Lower lobe of right lung (tissue), 2 donors: ENCODE results near the gene ZNF467. TPM values are rescaled to one million over a fixed set of nuclear protein-coding genes. Genes with fewer than 3 reads are reported as not detected.

Experiments used
- ATAC-seq, 2 donors: fragments of 200-7000 bp; cut with Tn5 transposase; one replicate each; pipeline ENCODE4 v1.9.1; 2020 to 2022; ENCODE audit warnings: mild to moderate bottlenecking in 2 of 2, moderate library complexity in 2 of 2
- DNase-seq: peaks from one replicate; pipeline ENCODE4 v3.0.0-alpha.2; 2020
- H3K27ac ChIP-seq: fragments of 200-600 bp; one replicate; pipeline ENCODE4 v1.8.0; 2022
- H3K27me3 ChIP-seq: fragments of 200-600 bp; one replicate; pipeline ENCODE4 v1.8.0; 2022; ENCODE audit warnings: low read depth
- H3K36me3 ChIP-seq: fragments of 200-600 bp; one replicate; pipeline ENCODE4 v1.8.0; 2022; ENCODE audit warnings: mild to moderate bottlenecking
- H3K4me1 ChIP-seq: fragments of 200-600 bp; one replicate; pipeline ENCODE4 v1.8.0; 2022
- H3K4me3 ChIP-seq: fragments of 200-600 bp; one replicate; pipeline ENCODE4 v1.8.0; 2022; ENCODE audit warnings: mild to moderate bottlenecking
- H3K9me3 ChIP-seq: fragments of 200-600 bp; one replicate; pipeline ENCODE4 v1.8.0; 2022
- intact Hi-C: fragments of 100-400 bp; cut with DNase I; formaldehyde crosslinking; loops from one replicate; pipeline ENCODE4 v1.11.0; 2022
- total RNA-seq: library from RNA; stranded (reverse); fragmentation: NEBNext Ultra II Directional; extraction: Animal tissue kit (Norgen Biotek cat#: 25700); gene quantifications from one replicate; pipeline ENCODE4 v1.2.1, GENCODE V29; 2021
- TF ChIP-seq, protein P1 (sequence below): fragments of 200-600 bp; IDR thresholded peaks from one replicate; pipeline ENCODE4 v1.8.0; 2022; ENCODE audit warnings: antibody characterized with exemption, mild to moderate bottlenecking
- donor health status: DM: no; HTN: yes; CAD: no; lungs with severe emphysema.

Gene ZNF467
- total RNA-seq, 1 donor from 2014 or later: 23.0 TPM

DNA sequence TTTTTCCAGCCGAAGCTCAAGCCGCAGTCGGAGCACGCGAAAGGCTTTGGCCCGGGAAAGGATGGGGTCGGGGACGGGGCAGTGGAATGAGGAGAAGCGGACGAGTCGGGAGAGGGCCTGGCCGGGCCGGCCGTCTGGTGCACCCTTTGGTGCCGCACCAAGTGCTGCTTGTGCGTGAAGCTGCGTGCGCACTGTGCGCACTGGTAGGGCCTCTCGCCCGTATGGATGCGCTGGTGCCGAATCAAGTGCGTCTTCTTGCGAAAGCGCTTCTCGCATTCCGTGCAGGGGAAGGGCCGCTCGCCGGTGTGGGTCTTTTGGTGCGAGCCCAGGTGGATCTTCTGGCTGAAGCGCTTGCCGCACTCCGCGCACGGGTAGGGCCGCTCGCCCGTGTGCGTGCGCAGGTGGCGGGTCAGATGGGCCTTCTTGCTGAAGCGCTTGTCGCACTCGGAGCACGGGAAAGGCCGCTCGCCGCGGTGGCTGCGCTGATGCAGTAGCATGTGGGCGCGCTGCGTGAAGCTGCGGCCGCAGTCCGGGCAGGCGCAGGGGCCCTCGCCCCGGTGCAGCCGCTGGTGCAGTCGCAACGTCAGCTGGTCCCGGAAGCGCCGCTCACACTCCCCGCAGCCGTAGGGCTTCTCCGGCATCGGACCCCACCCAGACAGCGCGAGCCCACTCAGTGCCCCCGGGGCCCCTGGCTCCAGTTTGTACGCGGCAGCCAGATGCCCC lies 7.8 kb downstream of the ZNF467 start:
- H3K4me1 ChIP-seq: peaks cover 5% of the 10 kb centered on the region
- H3K27me3 ChIP-seq: no peaks in the 10 kb centered on the region
- H3K9me3 ChIP-seq: no peaks in the 10 kb centered on the region
- DNase-seq: no peak
- no peak overlapping the region for H3K27ac ChIP-seq
- ATAC-seq: no peak
- intact Hi-C loops: no loop called here
- H3K36me3 ChIP-seq: peaks cover 30% of the 10 kb centered on the region
- TF ChIP-seq, protein P1, sequence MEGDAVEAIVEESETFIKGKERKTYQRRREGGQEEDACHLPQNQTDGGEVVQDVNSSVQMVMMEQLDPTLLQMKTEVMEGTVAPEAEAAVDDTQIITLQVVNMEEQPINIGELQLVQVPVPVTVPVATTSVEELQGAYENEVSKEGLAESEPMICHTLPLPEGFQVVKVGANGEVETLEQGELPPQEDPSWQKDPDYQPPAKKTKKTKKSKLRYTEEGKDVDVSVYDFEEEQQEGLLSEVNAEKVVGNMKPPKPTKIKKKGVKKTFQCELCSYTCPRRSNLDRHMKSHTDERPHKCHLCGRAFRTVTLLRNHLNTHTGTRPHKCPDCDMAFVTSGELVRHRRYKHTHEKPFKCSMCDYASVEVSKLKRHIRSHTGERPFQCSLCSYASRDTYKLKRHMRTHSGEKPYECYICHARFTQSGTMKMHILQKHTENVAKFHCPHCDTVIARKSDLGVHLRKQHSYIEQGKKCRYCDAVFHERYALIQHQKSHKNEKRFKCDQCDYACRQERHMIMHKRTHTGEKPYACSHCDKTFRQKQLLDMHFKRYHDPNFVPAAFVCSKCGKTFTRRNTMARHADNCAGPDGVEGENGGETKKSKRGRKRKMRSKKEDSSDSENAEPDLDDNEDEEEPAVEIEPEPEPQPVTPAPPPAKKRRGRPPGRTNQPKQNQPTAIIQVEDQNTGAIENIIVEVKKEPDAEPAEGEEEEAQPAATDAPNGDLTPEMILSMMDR: no peak
- H3K4me3 ChIP-seq: no peak overlapping the region

- Histone ChIP-seq H3K36me3 (peaks cover 26% of the 10 kb centered on the region), H3K27ac (no peak overlapping the region), H3K27me3 (no peaks in the 10 kb centered on the region), H3K9me3 (no peaks in the 10 kb centered on the region), H3K4me3 (no peak overlapping the region), H3K4me1 (no peaks in the 10 kb centered on the region)
- DNase-seq: no peak
- ATAC-seq: no peak
- intact Hi-C loops: no loop called here
- TF ChIP-seq, protein P1: no peak
These were observed 8.6 kb downstream of the ZNF467 start for GRCh38 chr7:149764481-149765398.

GRCh38 chr7:149763563-149764240 lies 9.7 kb downstream of the ZNF467 start:
- Histone ChIP-seq H3K27me3 (no peaks in the 10 kb centered on the region), H3K4me1 (no peaks in the 10 kb centered on the region), H3K27ac (no peak overlapping the region), H3K9me3 (no peaks in the 10 kb centered on the region), H3K4me3 (no peak overlapping the region), H3K36me3 (peaks cover 17% of the 10 kb centered on the region)
- DNase-seq: no peak
- intact Hi-C loops: no loop called here
- ATAC-seq: no peak
- TF ChIP-seq, protein P1: no peak

DNA sequence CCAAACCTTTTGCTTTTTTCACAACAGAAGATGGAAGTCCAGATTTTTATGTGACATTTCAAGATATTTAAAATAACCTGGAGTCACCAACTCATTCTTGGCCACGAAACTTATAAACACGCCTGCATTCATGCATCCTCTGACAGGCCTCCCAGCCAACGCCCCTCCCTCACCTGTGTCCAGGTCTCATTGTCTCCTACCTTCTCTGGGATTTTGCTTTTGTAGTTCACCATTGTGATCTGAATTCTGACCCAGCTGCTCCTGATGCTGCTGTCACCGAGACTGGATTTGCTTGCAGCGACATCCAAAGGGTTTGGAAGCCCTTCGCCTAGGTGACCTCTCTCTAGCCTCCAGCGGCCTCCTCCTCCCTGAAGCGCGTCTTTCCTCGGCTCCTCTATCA lies 10.8 kb downstream of the ZNF467 start:
- DNase-seq (no peak), ATAC-seq (no peak)
- TF ChIP-seq, protein P1: no peak

DNA sequence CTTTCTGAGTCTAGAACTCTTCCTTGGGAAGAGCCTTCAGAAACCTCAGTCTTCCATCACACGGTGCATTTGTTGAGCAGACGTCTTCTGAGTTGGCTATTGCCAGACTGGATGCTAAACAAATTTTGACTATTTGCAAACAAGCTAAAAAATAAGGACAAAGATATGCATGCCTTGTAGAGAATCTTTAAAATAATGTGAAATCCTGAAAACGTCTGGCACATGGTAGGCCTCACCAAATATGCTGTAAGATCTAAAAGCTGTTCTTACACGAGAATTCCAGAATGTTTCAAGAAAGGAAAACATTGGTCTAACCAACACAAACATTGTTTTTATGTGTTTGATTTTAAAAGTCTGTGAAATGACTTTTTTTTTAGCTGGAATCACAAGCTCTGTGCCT lies 11.3 kb downstream of the ZNF467 start:
- H3K27ac ChIP-seq: no peak overlapping the region
- no peak for DNase-seq
- TF ChIP-seq, protein P1: no peak
- no peaks in the 10 kb centered on the region for H3K9me3 ChIP-seq
- ATAC-seq: no peak
- H3K4me3 ChIP-seq: no peak overlapping the region
- no peaks in the 10 kb centered on the region for H3K4me1 ChIP-seq
- intact Hi-C loops: no loop called here
- H3K36me3 ChIP-seq: peaks cover 8% of the 10 kb centered on the region
- H3K27me3 ChIP-seq: no peaks in the 10 kb centered on the region

More for the DNA sequence above, 10.8 kb downstream of the ZNF467 start:
- no peak overlapping the region for H3K4me3 ChIP-seq
- no peaks in the 10 kb centered on the region for H3K27me3 ChIP-seq
- H3K36me3 ChIP-seq: peaks cover 8% of the 10 kb centered on the region
- intact Hi-C loops: no loop called here
- no peaks in the 10 kb centered on the region for H3K9me3 ChIP-seq
- no peak overlapping the region for H3K27ac ChIP-seq
- no peaks in the 10 kb centered on the region for H3K4me1 ChIP-seq
